GM23248 (cell line): ENCODE measurements around the gene WDPCP. TPM values are rescaled to one million over a fixed set of nuclear protein-coding genes. Genes with fewer than 3 reads are reported as not detected.
"Not testable (repeated sequence)": the region's sequence is repeated elsewhere in the genome, so short reads cannot be mapped to it uniquely, and the experiment has no call there.

Experiments
- DNase-seq: peaks from one replicate; pipeline ENCODE4 v3.0.0-alpha.2; 2015
- H2AFZ ChIP-seq: fragments of 200-600 bp; sonication (generic); 2 replicates; pipeline ENCODE4 v1.6.1; 2016; ENCODE audit warnings: antibody characterized with exemption
- H3F3A ChIP-seq: fragments of 200-600 bp; sonication (generic); 2 replicates; pipeline ENCODE4 v1.6.1; 2016; ENCODE audit warnings: mild to moderate bottlenecking, antibody characterized with exemption, mixed run types; ENCODE audit not compliant: insufficient read depth
- H3K27ac ChIP-seq: fragments of 200-600 bp; sonication (generic); 2 replicates; pipeline ENCODE4 v1.5.1; 2016; ENCODE audit warnings: mild to moderate bottlenecking
- H3K27me3 ChIP-seq: fragments of 200-600 bp; sonication (generic); replicated peaks from 2 replicates; pipeline ENCODE4 v1.6.1; 2016; ENCODE audit warnings: mild to moderate bottlenecking; ENCODE audit not compliant: insufficient read depth
- H3K36me3 ChIP-seq: fragments of 200-600 bp; sonication (generic); 2 replicates; pipeline ENCODE4 v1.6.1; 2016; ENCODE audit warnings: low read depth, mild to moderate bottlenecking
- H3K4me1 ChIP-seq: fragments of 200-600 bp; sonication (generic); 2 replicates; pipeline ENCODE4 v1.6.1; 2016; ENCODE audit warnings: mild to moderate bottlenecking; ENCODE audit not compliant: insufficient read depth
- H3K4me2 ChIP-seq: fragments of 200-600 bp; sonication (generic); one replicate; pipeline ENCODE4 v1.6.1; 2016; ENCODE audit warnings: mild to moderate bottlenecking; ENCODE audit not compliant: unreplicated experiment
- H3K4me3 ChIP-seq: fragments of 200-600 bp; sonication (generic); 2 replicates; pipeline ENCODE4 v1.5.1; 2016; ENCODE audit warnings: mild to moderate bottlenecking
- H3K79me2 ChIP-seq: fragments of 200-600 bp; sonication (generic); 2 replicates; pipeline ENCODE4 v1.6.1; 2016; ENCODE audit warnings: mild to moderate bottlenecking; ENCODE audit not compliant: insufficient read depth
- H3K9ac ChIP-seq: fragments of 200-600 bp; sonication (generic); 2 replicates; pipeline ENCODE4 v1.6.1; 2016; ENCODE audit warnings: mild to moderate bottlenecking
- H3K9me2 ChIP-seq: fragments of 200-600 bp; sonication (generic); 2 replicates; pipeline ENCODE4 v1.6.1; 2016; ENCODE audit warnings: mixed run types, mild to moderate bottlenecking, moderate library complexity; ENCODE audit not compliant: insufficient read depth
- H3K9me3 ChIP-seq: fragments of 200-600 bp; sonication (generic); one replicate; pipeline ENCODE4 v1.6.1; 2017; ENCODE audit warnings: low read depth
- H4K20me1 ChIP-seq: fragments of 200-600 bp; sonication (generic); 2 replicates; pipeline ENCODE4 v1.6.0; 2016; ENCODE audit not compliant: insufficient read depth
- EZH2 ChIP-seq: fragments of 200-600 bp; sonication (generic); IDR thresholded peaks from 2 replicates; pipeline ENCODE4 v1.6.1; 2018; ENCODE audit warnings: antibody characterized with exemption, mild to moderate bottlenecking; ENCODE audit not compliant: insufficient read depth, poor library complexity, severe bottlenecking
- EZH2phosphoT487 ChIP-seq: fragments of 200-600 bp; sonication (generic); IDR thresholded peaks from 2 replicates; pipeline ENCODE4 v1.6.1; 2018; ENCODE audit warnings: antibody characterized with exemption, moderate library complexity, mild to moderate bottlenecking, low read depth; ENCODE audit not compliant: insufficient read depth
- WGBS, 2 experiments: methylation state at CpG; one replicate each; pipeline ENCODE4 v1.1.6; 2015 to 2017; ENCODE audit warnings: low lambda C conversion rate in 2 of 2, low coverage in 1 of 2; ENCODE audit errors: missing lambda C conversion rate in 2 of 2; 5-methylcytosine and 5-hydroxymethylcytosine counted together
- in situ Hi-C: fragments of 300-500 bp; cut with MboI; formaldehyde crosslinking; loops from 2 replicates; pipeline ENCODE4 v1.15.0; 2020
- polyA plus RNA-seq: library from polyadenylated mRNA; unstranded; fragments of >200 nt; fragmentation: Nextera tagmentation; extraction: Ambion mirVana; gene quantifications from 2 replicates; pipeline ENCODE4 v1.2.1, GENCODE V29; 2016
- total RNA-seq: library from RNA; depleted of rRNA; stranded (reverse); fragments of >200 nt; shearing (Covaris generic); gene quantifications from 2 replicates; pipeline ENCODE4 v1.2.3, GENCODE V29; 2014

The WDPCP gene
- total and polyA plus RNA-seq, 2 experiments from 2014 or later, result 6.0 to 8.1 TPM

DNA sequence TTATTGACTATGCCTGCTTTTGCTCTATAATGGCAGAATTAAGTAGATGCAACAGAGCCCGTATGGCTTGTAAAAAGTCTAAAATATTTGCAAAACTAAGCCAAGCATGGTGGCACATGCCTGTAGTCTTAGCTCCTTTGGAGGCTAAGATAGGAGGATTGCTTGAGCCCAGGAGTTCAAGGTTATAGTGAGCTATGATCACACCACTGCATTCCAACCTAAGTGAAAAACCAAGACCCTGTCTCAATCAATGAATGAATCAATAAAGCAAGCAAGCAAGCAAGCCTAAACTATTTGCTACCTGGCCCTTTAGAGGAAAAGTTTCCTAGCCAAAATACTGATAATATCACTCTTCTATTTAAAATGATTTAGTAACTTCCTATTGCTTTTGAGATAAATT lies 277.7 kb downstream of the WDPCP start:
- TF ChIP-seq EZH2phosphoT487, result no peak
- no peak for TF ChIP-seq EZH2
- Histone ChIP-seq H3K4me3 (no peak overlapping the region), H3K36me3 (0 out of 2 replicates have a peak, but pooled peaks cover 8% of the 10 kb centered on the region), H3K9me2 (no peaks in the 10 kb centered on the region), H3K4me2 (no peak overlapping the region), H3K27ac (no peak overlapping the region), H3K4me1 (no peaks in the 10 kb centered on the region), H3K79me2 (no peaks in the 10 kb centered on the region), H3K9ac (no peak overlapping the region), H4K20me1 (no peaks in the 10 kb centered on the region), H2AFZ (no peak overlapping the region), H3K9me3 (no peaks in the 10 kb centered on the region), H3F3A (no peaks in the 10 kb centered on the region), H3K27me3 (no peaks in the 10 kb centered on the region)
- in situ Hi-C loops, result no loop called here
- 60 to 72% methylated on average over 1 of the region's 1 CpG for WGBS, 2 experiments
- no peak for DNase-seq

DNA sequence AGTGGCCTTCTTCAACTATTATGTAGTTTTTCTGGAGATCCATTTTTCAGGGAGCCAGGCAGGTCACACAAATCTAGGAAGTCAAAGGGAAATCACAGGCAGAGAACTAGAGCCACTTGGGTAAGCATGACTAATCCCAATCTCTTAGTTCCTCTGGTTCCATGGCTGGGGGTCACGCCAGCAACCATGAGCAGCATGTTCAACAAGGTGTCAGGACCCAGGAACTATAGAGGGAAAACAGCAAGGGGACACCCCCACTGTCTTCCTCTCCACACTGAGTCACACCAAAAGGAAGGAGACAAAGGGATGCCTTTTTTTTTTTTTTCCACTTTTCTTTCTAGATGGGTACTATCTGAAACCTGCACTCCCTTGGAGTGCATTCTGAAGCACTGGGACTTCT lies 286.8 kb downstream of the WDPCP start:
- TF ChIP-seq EZH2phosphoT487, result no peak
- no peak for TF ChIP-seq EZH2
- no peaks in the 10 kb centered on the region for H3K36me3 ChIP-seq
- H3K4me3 ChIP-seq, result no peak overlapping the region
- no peaks in the 10 kb centered on the region for H3K4me1 ChIP-seq
- in situ Hi-C loops, result no loop called here
- H4K20me1 ChIP-seq, result no peaks in the 10 kb centered on the region
- H3K79me2 ChIP-seq, result no peaks in the 10 kb centered on the region
- 68 to 86% methylated on average over 1 of the region's 1 CpG for WGBS, 2 experiments
- no peaks in the 10 kb centered on the region for H3K27me3 ChIP-seq
- no peak overlapping the region for H3K9ac ChIP-seq
- H3K27ac ChIP-seq, result no peak overlapping the region
- no peak overlapping the region for H2AFZ ChIP-seq
- no peaks in the 10 kb centered on the region for H3F3A ChIP-seq
- H3K9me3 ChIP-seq, result no peaks in the 10 kb centered on the region
- H3K9me2 ChIP-seq, result no peaks in the 10 kb centered on the region
- H3K4me2 ChIP-seq, result no peak overlapping the region
- no peak for DNase-seq

DNA sequence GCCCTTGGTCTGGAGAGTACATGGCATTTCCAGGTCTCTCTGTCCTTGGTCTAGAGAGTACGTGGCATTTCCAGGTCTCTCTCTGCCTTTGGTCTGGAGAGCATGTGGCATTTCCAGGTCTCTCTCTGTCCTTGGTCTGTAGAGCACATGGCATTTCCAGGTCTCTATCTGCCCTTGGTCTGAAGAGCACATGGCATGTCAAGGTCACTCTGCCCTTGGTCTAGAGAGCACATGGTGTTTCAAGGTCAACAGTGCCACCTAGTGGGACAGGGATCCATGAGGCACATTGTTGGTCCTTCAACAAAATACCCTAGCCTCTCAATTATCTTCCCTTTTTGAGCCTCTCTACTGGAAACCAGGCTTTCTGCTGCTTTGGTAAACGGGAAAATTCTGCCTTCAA lies 287.4 kb downstream of the WDPCP start:
- H3K9me3 ChIP-seq, result no peaks in the 10 kb centered on the region
- no peaks in the 10 kb centered on the region for H3F3A ChIP-seq
- no peak overlapping the region for H2AFZ ChIP-seq
- no peaks in the 10 kb centered on the region for H3K9me2 ChIP-seq
- H3K27ac ChIP-seq, result no peak overlapping the region
- no peaks in the 10 kb centered on the region for H3K36me3 ChIP-seq
- no peak overlapping the region for H3K9ac ChIP-seq
- H3K4me3 ChIP-seq, result no peak overlapping the region
- no peaks in the 10 kb centered on the region for H3K79me2 ChIP-seq
- in situ Hi-C loops, result no loop called here
- H4K20me1 ChIP-seq, result no peaks in the 10 kb centered on the region
- 58 to 67% methylated on average over 2 of the region's 2 CpGs for WGBS, 2 experiments
- TF ChIP-seq EZH2phosphoT487 (no peak), EZH2 (no peak)
- H3K4me1 ChIP-seq, result no peaks in the 10 kb centered on the region
- H3K4me2 ChIP-seq, result no peak overlapping the region
- no peak for DNase-seq
- H3K27me3 ChIP-seq, result no peaks in the 10 kb centered on the region

DNA sequence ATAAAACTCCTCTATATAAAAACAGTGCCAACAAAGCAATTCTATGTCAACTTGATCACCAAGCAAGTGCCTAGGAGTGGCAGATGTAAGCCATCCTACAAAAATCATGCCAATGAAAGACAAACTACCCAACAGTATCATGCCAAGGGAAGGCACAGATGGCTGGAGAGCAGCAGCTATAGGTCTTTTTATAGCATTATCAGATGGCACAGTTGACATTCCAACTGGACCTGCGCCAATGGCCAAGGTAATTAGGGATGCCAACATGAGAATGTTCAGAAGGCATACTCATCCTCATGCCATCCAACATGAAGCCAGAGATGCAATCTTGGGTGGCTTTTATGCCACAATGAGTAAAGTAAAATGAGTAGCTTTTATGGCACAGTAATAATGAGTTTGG lies 300.3 kb downstream of the WDPCP start:
- Histone ChIP-seq H2AFZ (no peak overlapping the region), H3K9me3 (no peaks in the 10 kb centered on the region), H3K27me3 (no peaks in the 10 kb centered on the region), H3K79me2 (no peaks in the 10 kb centered on the region), H3K4me3 (no peak overlapping the region), H3K27ac (no peak overlapping the region), H3K9me2 (no peaks in the 10 kb centered on the region), H3K4me2 (no peak overlapping the region), H3K9ac (no peak overlapping the region), H4K20me1 (no peaks in the 10 kb centered on the region), H3K4me1 (no peaks in the 10 kb centered on the region), H3K36me3 (no peaks in the 10 kb centered on the region), H3F3A (no peaks in the 10 kb centered on the region)
- WGBS, 2 experiments, result 75 to 96% methylated on average over 1 of the region's 1 CpG
- no peak for TF ChIP-seq EZH2phosphoT487
- no peak for TF ChIP-seq EZH2
- in situ Hi-C loops, result no loop called here
- DNase-seq, result no peak

DNA sequence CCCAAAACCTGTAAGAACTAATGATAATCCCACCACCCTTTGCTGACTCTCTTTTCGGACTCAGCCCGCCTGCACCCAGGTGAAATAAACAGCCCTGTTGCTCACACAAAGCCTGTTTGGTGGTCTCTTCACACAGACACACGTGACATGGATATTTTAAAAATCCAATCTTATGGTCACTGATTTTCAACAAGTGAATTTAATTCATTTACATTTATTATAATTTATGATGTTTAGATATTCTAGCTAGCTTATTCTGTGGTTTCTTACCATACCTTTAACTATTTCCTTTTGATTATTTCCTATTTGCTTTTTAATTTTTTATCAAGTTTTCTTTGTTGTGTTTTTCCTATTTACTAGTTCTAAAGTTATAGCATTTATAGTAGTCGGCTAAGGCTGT lies 301.8 kb downstream of the WDPCP start:
- H3K27ac ChIP-seq, in situ Hi-C loops, H3K27me3 ChIP-seq, H2AFZ ChIP-seq, H3K4me2 ChIP-seq, H3K9ac ChIP-seq, H3K9me3 ChIP-seq, H3K4me3 ChIP-seq, DNase-seq, H3K9me2 ChIP-seq, H3K4me1 ChIP-seq, H3F3A ChIP-seq, H3K36me3 ChIP-seq, H3K79me2 ChIP-seq, H4K20me1 ChIP-seq: not testable (repeated sequence)
- 80 to 83% methylated on average over 4 of the region's 4 CpGs for WGBS, 2 experiments
